Measurements from ENCODE around the gene RNU1-4. TPM values are rescaled to one million over a fixed set of nuclear protein-coding genes. Genes with fewer than 3 reads are reported as not detected.
"Not testable (repeated sequence)": the region's sequence is repeated elsewhere in the genome, so short reads cannot be mapped to it uniquely, and the experiment has no call there.

The RNU1-4 gene
- total RNA-seq, 4 donors from 2014 or later, result under 0.01 TPM

- H3K27ac ChIP-seq, result no peak overlapping the region
- peak; percentile 4 to 9 for DNase-seq
Measured at GRCh38 chr1:16727190-16728111, 12.9 kb upstream of the RNU1-4 start.

GRCh38 chr1:16728243-16728949, 11.9 kb upstream of the RNU1-4 start:
- H3K27me3 ChIP-seq; intact Hi-C loops (cut with DNase I); DNase-seq; H3K4me3 ChIP-seq (replicated peaks in 1 of 3); H3K4me1 ChIP-seq; H3K9me3 ChIP-seq; H3K27ac ChIP-seq; H3K36me3 ChIP-seq: not testable (repeated sequence)
- WGBS, 2 donors, result 65 to 70% methylated on average over 20 of the region's 24 CpGs

More at GRCh38 chr1:16727190-16728111, 12.9 kb upstream of the RNU1-4 start:
- WGBS, 2 donors, result 86 to 88% methylated on average over 42 of the region's 42 CpGs
- intact Hi-C loops (cut with DNase I), result no loop called here
- no peak overlapping the region for H3K4me3 ChIP-seq (replicated peaks in 1 of 3)
- H3K36me3 ChIP-seq, result no peaks in the 10 kb centered on the region
- no peaks in the 10 kb centered on the region for H3K9me3 ChIP-seq
- TF ChIP-seq CTCF (IDR thresholded peaks at IDR 0.05), result no peak
- no peak for TF ChIP-seq POLR2A (IDR thresholded peaks at IDR 0.05)
- H3K27me3 ChIP-seq, result peaks cover 5% of the 10 kb centered on the region
- H3K4me1 ChIP-seq, result no peaks in the 10 kb centered on the region

- H3K4me1 ChIP-seq; H3K4me3 ChIP-seq (replicated peaks in 1 of 3); H3K27ac ChIP-seq; H3K9me3 ChIP-seq; DNase-seq; H3K27me3 ChIP-seq; intact Hi-C loops (cut with DNase I); H3K36me3 ChIP-seq: not testable (repeated sequence)
- WGBS, 2 donors, result 39 to 62% methylated on average over 3 to 5 of the region's 5 CpGs
Measured at GRCh38 chr1:16732254-16732896, 7.9 kb upstream of the RNU1-4 start.

GRCh38 chr1:16741230-16741629, 914 bp downstream of the RNU1-4 start:
- intact Hi-C loops (cut with DNase I); H3K27ac ChIP-seq: not testable (repeated sequence)
- WGBS, 2 donors, result no CpG with 5 or more reads among the region's 11 CpGs

GRCh38 chr1:16747660-16748059, 7.3 kb downstream of the RNU1-4 start:
- intact Hi-C loops (cut with DNase I); DNase-seq; H3K4me3 ChIP-seq (replicated peaks in 1 of 3); H3K4me1 ChIP-seq; H3K27ac ChIP-seq; H3K36me3 ChIP-seq; H3K9me3 ChIP-seq; H3K27me3 ChIP-seq: not testable (repeated sequence)
- WGBS, 2 donors, result no CpG with 5 or more reads among the region's 5 CpGs

More at GRCh38 chr1:16741230-16741629, 914 bp downstream of the RNU1-4 start:
- not testable (repeated sequence) for DNase-seq; H3K36me3 ChIP-seq; H3K27me3 ChIP-seq; H3K4me3 ChIP-seq (replicated peaks in 1 of 3); H3K4me1 ChIP-seq; H3K9me3 ChIP-seq

GRCh38 chr1:16748710-16749109, 8.4 kb downstream of the RNU1-4 start:
- H3K4me3 ChIP-seq (replicated peaks in 1 of 3); H3K36me3 ChIP-seq; H3K4me1 ChIP-seq; H3K27me3 ChIP-seq; intact Hi-C loops (cut with DNase I); H3K9me3 ChIP-seq; H3K27ac ChIP-seq: not testable (repeated sequence)
- WGBS, 2 donors, result 39 to 44% methylated on average over 10 of the region's 26 CpGs
- peak in 1 of 2 donors; percentile 2 for DNase-seq

GRCh38 chr1:16749910-16750888, 9.9 kb downstream of the RNU1-4 start:
- H3K9me3 ChIP-seq; H3K27me3 ChIP-seq; H3K4me1 ChIP-seq; H3K27ac ChIP-seq; H3K36me3 ChIP-seq; H3K4me3 ChIP-seq (replicated peaks in 1 of 3); intact Hi-C loops (cut with DNase I); DNase-seq: not testable (repeated sequence)
- no CpG with 5 or more reads among the region's 19 CpGs for WGBS, 2 donors

GRCh38 chr1:16752770-16753169, 12.5 kb downstream of the RNU1-4 start:
- H3K4me3 ChIP-seq (replicated peaks in 1 of 3); H3K36me3 ChIP-seq; H3K9me3 ChIP-seq; H3K27ac ChIP-seq; H3K27me3 ChIP-seq; intact Hi-C loops (cut with DNase I); H3K4me1 ChIP-seq; DNase-seq: not testable (repeated sequence)
- WGBS, 2 donors, result no CpG with 5 or more reads among the region's 3 CpGs

- not testable (repeated sequence) for DNase-seq, H3K9me3 ChIP-seq
- WGBS, 2 donors, result 67 to 89% methylated on average over 1 of the region's 1 CpG
Measured at GRCh38 chr1:16755385-16755784, 15.1 kb downstream of the RNU1-4 start.

GRCh38 chr1:16755932-16756331, 15.6 kb downstream of the RNU1-4 start:
- H3K9me3 ChIP-seq; H3K4me1 ChIP-seq; intact Hi-C loops (cut with DNase I); H3K36me3 ChIP-seq; H3K27me3 ChIP-seq; H3K27ac ChIP-seq; DNase-seq; H3K4me3 ChIP-seq (replicated peaks in 1 of 3): not testable (repeated sequence)
- WGBS, 2 donors, result 88 to 93% methylated on average over 2 of the region's 2 CpGs

More at GRCh38 chr1:16755385-16755784, 15.1 kb downstream of the RNU1-4 start:
- H3K36me3 ChIP-seq; H3K4me3 ChIP-seq (replicated peaks in 1 of 3); H3K27me3 ChIP-seq; H3K27ac ChIP-seq; H3K4me1 ChIP-seq; intact Hi-C loops (cut with DNase I): not testable (repeated sequence)

Data from thyroid gland (tissue), 4 donors.